GM23338 (cell line): ENCODE data around the gene TMED7. TPM values are rescaled to one million over a fixed set of nuclear protein-coding genes. Genes with fewer than 3 reads are reported as not detected.

Source experiments
- ATAC-seq: fragments of 200-7000 bp; cut with Tn5 transposase; 3 replicates; pipeline ENCODE4 v1.9.1; 2020
- DNase-seq: peaks from one replicate; pipeline ENCODE4 v3.0.0-alpha.2; 2015; ENCODE audit warnings: low spot score
- H2AFZ ChIP-seq: fragments of 200-600 bp; sonication (generic); 2 replicates; pipeline ENCODE4 v1.8.0; 2016; ENCODE audit warnings: antibody characterized with exemption, mild to moderate bottlenecking, moderate library complexity
- H3F3A ChIP-seq: fragments of 200-600 bp; sonication (generic); replicated peaks from 2 replicates; pipeline ENCODE4 v1.8.0; 2017; ENCODE audit warnings: antibody characterized with exemption, mixed run types, low read depth
- H3K27ac ChIP-seq: fragments of 200-600 bp; sonication (generic); 2 replicates; pipeline ENCODE4 v1.6.1; 2016; ENCODE audit warnings: low read depth
- H3K27me3 ChIP-seq: fragments of 200-600 bp; sonication (generic); 2 replicates; pipeline ENCODE4 v1.8.0; 2016; ENCODE audit warnings: mild to moderate bottlenecking, mixed run types, moderate library complexity; ENCODE audit not compliant: insufficient read depth
- H3K36me3 ChIP-seq: fragments of 200-600 bp; sonication (generic); 2 replicates; pipeline ENCODE4 v1.8.0; 2016; ENCODE audit warnings: mild to moderate bottlenecking; ENCODE audit not compliant: insufficient read depth
- H3K4me1 ChIP-seq: fragments of 200-600 bp; sonication (generic); 2 replicates; pipeline ENCODE4 v1.8.0; 2016; ENCODE audit warnings: mild to moderate bottlenecking, moderate library complexity; ENCODE audit not compliant: insufficient read depth
- H3K4me2 ChIP-seq: fragments of 200-600 bp; sonication (generic); 2 replicates; pipeline ENCODE4 v1.7.1; 2017; ENCODE audit warnings: mixed run types
- H3K4me3 ChIP-seq: fragments of 200-600 bp; sonication (generic); 2 replicates; pipeline ENCODE4 v1.6.1; 2016; ENCODE audit warnings: mixed run types
- H3K79me2 ChIP-seq: fragments of 200-600 bp; sonication (generic); replicated peaks from 2 replicates; pipeline ENCODE4 v1.8.0; 2017; ENCODE audit warnings: mild to moderate bottlenecking; ENCODE audit not compliant: insufficient read depth
- H3K9me2 ChIP-seq: fragments of 200-600 bp; sonication (generic); 2 replicates; pipeline ENCODE4 v1.8.0; 2017; ENCODE audit not compliant: insufficient read depth
- H4K20me1 ChIP-seq: fragments of 200-600 bp; sonication (generic); replicated peaks from 2 replicates; pipeline ENCODE4 v1.8.0; 2017; ENCODE audit warnings: mild to moderate bottlenecking; ENCODE audit not compliant: insufficient read depth
- H3K27ac Mint-ChIP-seq: 2 replicates; pipeline ENCODE4 v1.8.0; 2020; ENCODE audit warnings: inconsistent platforms, mild to moderate bottlenecking, moderate library complexity, mixed read lengths
- H3K27me3 Mint-ChIP-seq: 3 replicates; pipeline ENCODE4 v1.8.0; 2022; ENCODE audit warnings: low read depth, mild to moderate bottlenecking, moderate library complexity, mixed read lengths, inconsistent platforms; ENCODE audit not compliant: insufficient read depth, poor library complexity
- H3K36me3 Mint-ChIP-seq: 3 replicates; pipeline ENCODE4 v1.8.0; 2021; ENCODE audit warnings: low read depth, mild to moderate bottlenecking, inconsistent platforms, moderate library complexity, mixed read lengths
- H3K4me1 Mint-ChIP-seq: 3 replicates; pipeline ENCODE4 v1.8.0; 2020; ENCODE audit warnings: mild to moderate bottlenecking, inconsistent platforms, mixed read lengths
- H3K4me3 Mint-ChIP-seq: 3 replicates; pipeline ENCODE4 v1.8.0; 2021; ENCODE audit warnings: moderate library complexity, mild to moderate bottlenecking, inconsistent platforms, mixed read lengths
- H3K9me3 Mint-ChIP-seq: 3 replicates; pipeline ENCODE4 v1.8.0; 2020; ENCODE audit warnings: moderate library complexity, mild to moderate bottlenecking, inconsistent platforms, mixed read lengths
- CREB1 ChIP-seq: fragments of 250-450 bp; sonication (Bioruptor Pico); IDR thresholded peaks from 2 replicates; pipeline ENCODE4 v1.5.0; 2020; ENCODE audit warnings: low read depth, mild to moderate bottlenecking, moderate library complexity
- NANOG ChIP-seq: IDR thresholded peaks from 2 replicates; pipeline ENCODE4 v1.6.1; 2016; ENCODE audit warnings: antibody characterized with exemption, borderline replicate concordance
- STAT1 ChIP-seq: IDR thresholded peaks from one replicate; pipeline ENCODE4 v1.6.1; 2016; ENCODE audit warnings: antibody characterized with exemption; ENCODE audit not compliant: unreplicated experiment
- polyA plus RNA-seq: library from polyadenylated mRNA; unstranded; fragments of >200 nt; fragmentation: Nextera tagmentation; extraction: Ambion mirVana; gene quantifications from 2 replicates; pipeline ENCODE4 v1.2.1, GENCODE V29; 2016
- total RNA-seq: library from RNA; depleted of rRNA; stranded (reverse); fragments of >200 nt; shearing (Covaris generic); gene quantifications from 2 replicates; pipeline ENCODE4 v1.2.3, GENCODE V29; 2014
- TF ChIP-seq, protein P1 (sequence below), 2 experiments: fragments of 200-600 bp in 1 of 2; sonication (generic) in 1 of 2; conservative IDR thresholded peaks; 2 replicates each; pipeline versions ENCODE4 v1.5.1 to v1.6.1; 2016 to 2017; ENCODE audit warnings: antibody characterized with exemption in 2 of 2, low read depth in 2 of 2, mild to moderate bottlenecking in 2 of 2, moderate library complexity in 1 of 2
- TF ChIP-seq, protein P2 (sequence below): fragments of 250-450 bp; sonication (Bioruptor Pico); IDR thresholded peaks from 2 replicates; pipeline ENCODE4 v1.5.0; 2020; ENCODE audit warnings: mild to moderate bottlenecking, moderate library complexity

Gene TMED7
- total and polyA plus RNA-seq, 2 experiments from 2014 or later, result 30.2 to 158 TPM

DNA sequence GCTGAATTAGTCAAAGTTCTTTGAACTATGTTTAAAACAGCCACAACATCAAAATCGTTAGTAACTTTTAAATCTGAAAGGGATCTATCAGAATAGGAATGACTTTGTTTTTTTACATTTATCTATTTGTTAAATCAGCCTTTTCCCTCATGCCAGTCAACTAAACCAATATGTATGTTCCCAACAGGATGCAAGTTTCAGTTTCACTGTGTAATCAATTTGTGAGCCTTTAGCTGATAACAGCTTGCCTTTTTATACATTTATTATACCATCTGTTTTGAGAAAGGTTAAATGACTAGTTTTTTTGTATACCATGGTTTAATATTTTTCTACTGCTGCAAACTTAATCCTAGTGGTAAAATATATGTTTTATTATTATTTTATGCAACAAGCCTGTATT is 8.9 kb downstream of the TMED7 start:
- Mint-ChIP-seq H3K4me1 (no peaks in the 10 kb centered on the region), H3K4me3 (no peak overlapping the region), H3K27me3 (peaks cover 3% of the 10 kb centered on the region), H3K36me3 (peaks cover 38% of the 10 kb centered on the region), H3K27ac (no peak overlapping the region), H3K9me3 (no peaks in the 10 kb centered on the region)
- Histone ChIP-seq H3K9me2 (no peaks in the 10 kb centered on the region), H4K20me1 (no peaks in the 10 kb centered on the region; the same call in 1 of the 2 replicates), H3K4me1 (no peaks in the 10 kb centered on the region), H2AFZ (no peak overlapping the region), H3K4me3 (no peak overlapping the region), H3K79me2 (peaks cover 21% of the 10 kb centered on the region), H3K27me3 (no peaks in the 10 kb centered on the region), H3K4me2 (no peak overlapping the region), H3K27ac (no peak overlapping the region), H3K36me3 (peaks cover 23% of the 10 kb centered on the region; the same call in 1 of the 2 replicates), H3F3A (no peaks in the 10 kb centered on the region)
- ATAC-seq (no peak), DNase-seq (no peak)
- TF ChIP-seq, protein P1, sequence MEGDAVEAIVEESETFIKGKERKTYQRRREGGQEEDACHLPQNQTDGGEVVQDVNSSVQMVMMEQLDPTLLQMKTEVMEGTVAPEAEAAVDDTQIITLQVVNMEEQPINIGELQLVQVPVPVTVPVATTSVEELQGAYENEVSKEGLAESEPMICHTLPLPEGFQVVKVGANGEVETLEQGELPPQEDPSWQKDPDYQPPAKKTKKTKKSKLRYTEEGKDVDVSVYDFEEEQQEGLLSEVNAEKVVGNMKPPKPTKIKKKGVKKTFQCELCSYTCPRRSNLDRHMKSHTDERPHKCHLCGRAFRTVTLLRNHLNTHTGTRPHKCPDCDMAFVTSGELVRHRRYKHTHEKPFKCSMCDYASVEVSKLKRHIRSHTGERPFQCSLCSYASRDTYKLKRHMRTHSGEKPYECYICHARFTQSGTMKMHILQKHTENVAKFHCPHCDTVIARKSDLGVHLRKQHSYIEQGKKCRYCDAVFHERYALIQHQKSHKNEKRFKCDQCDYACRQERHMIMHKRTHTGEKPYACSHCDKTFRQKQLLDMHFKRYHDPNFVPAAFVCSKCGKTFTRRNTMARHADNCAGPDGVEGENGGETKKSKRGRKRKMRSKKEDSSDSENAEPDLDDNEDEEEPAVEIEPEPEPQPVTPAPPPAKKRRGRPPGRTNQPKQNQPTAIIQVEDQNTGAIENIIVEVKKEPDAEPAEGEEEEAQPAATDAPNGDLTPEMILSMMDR (conservative IDR thresholded peaks at IDR 0.05; ENCODE audit: low read depth in 2 of 2), result no peak
- TF ChIP-seq STAT1, result no peak
- TF ChIP-seq CREB1, result no peak
- TF ChIP-seq NANOG, result no peak
- TF ChIP-seq, protein P2, sequence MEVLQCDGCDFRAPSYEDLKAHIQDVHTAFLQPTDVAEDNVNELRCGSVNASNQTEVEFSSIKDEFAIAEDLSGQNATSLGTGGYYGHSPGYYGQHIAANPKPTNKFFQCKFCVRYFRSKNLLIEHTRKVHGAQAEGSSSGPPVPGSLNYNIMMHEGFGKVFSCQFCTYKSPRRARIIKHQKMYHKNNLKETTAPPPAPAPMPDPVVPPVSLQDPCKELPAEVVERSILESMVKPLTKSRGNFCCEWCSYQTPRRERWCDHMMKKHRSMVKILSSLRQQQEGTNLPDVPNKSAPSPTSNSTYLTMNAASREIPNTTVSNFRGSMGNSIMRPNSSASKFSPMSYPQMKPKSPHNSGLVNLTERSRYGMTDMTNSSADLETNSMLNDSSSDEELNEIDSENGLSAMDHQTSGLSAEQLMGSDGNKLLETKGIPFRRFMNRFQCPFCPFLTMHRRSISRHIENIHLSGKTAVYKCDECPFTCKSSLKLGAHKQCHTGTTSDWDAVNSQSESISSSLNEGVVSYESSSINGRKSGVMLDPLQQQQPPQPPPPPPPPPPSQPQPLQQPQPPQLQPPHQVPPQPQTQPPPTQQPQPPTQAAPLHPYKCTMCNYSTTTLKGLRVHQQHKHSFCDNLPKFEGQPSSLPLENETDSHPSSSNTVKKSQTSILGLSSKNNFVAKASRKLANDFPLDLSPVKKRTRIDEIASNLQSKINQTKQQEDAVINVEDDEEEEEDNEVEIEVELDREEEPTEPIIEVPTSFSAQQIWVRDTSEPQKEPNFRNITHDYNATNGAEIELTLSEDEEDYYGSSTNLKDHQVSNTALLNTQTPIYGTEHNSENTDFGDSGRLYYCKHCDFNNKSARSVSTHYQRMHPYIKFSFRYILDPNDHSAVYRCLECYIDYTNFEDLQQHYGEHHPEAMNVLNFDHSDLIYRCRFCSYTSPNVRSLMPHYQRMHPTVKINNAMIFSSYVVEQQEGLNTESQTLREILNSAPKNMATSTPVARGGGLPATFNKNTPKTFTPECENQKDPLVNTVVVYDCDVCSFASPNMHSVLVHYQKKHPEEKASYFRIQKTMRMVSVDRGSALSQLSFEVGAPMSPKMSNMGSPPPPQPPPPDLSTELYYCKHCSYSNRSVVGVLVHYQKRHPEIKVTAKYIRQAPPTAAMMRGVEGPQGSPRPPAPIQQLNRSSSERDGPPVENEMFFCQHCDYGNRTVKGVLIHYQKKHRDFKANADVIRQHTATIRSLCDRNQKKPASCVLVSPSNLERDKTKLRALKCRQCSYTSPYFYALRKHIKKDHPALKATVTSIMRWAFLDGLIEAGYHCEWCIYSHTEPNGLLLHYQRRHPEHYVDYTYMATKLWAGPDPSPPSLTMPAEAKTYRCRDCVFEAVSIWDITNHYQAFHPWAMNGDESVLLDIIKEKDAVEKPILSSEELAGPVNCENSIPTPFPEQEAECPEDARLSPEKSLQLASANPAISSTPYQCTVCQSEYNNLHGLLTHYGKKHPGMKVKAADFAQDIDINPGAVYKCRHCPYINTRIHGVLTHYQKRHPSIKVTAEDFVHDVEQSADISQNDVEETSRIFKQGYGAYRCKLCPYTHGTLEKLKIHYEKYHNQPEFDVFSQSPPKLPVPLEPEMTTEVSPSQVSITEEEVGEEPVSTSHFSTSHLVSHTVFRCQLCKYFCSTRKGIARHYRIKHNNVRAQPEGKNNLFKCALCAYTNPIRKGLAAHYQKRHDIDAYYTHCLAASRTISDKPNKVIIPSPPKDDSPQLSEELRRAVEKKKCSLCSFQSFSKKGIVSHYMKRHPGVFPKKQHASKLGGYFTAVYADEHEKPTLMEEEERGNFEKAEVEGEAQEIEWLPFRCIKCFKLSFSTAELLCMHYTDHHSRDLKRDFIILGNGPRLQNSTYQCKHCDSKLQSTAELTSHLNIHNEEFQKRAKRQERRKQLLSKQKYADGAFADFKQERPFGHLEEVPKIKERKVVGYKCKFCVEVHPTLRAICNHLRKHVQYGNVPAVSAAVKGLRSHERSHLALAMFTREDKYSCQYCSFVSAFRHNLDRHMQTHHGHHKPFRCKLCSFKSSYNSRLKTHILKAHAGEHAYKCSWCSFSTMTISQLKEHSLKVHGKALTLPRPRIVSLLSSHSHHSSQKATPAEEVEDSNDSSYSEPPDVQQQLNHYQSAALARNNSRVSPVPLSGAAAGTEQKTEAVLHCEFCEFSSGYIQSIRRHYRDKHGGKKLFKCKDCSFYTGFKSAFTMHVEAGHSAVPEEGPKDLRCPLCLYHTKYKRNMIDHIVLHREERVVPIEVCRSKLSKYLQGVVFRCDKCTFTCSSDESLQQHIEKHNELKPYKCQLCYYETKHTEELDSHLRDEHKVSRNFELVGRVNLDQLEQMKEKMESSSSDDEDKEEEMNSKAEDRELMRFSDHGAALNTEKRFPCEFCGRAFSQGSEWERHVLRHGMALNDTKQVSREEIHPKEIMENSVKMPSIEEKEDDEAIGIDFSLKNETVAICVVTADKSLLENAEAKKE (CRISPR knock-in tag), result no peak
